Hematopoietic multipotent progenitor cell treated with erythropoietin and hydrocortisone succinate and interleukin-3 and kit ligand, for 17 days (in vitro differentiated cells): ENCODE measurements around the gene OGFR.

Experiments
- DNase-seq: peaks from one replicate; pipeline ENCODE4 v3.0.0-alpha.2; 2015; ENCODE audit warnings: low spot score

OGFR gene

GRCh38 chr20:62769346-62770071 lies 35.1 kb upstream of the OGFR start:
- no peak for DNase-seq

- DNase-seq, result no peak
Observed at GRCh38 chr20:62770111-62770910, 34.3 kb upstream of the OGFR start.

GRCh38 chr20:62770916-62771315 lies 33.7 kb upstream of the OGFR start:
- DNase-seq, result no peak

GRCh38 chr20:62771396-62772102 lies 33.1 kb upstream of the OGFR start:
- DNase-seq, result no peak

- DNase-seq, result no peak
Observed at GRCh38 chr20:62772103-62772611, 32.5 kb upstream of the OGFR start.

GRCh38 chr20:62772619-62772989 lies 32.0 kb upstream of the OGFR start:
- DNase-seq, result no peak

- DNase-seq, result no peak
Observed at GRCh38 chr20:62772990-62773844, 31.4 kb upstream of the OGFR start.

GRCh38 chr20:62773845-62774714 lies 30.6 kb upstream of the OGFR start:
- no peak for DNase-seq

GRCh38 chr20:62774762-62775161 lies 29.9 kb upstream of the OGFR start:
- DNase-seq, result no peak

GRCh38 chr20:62775206-62775605 lies 29.4 kb upstream of the OGFR start:
- no peak for DNase-seq

- no peak for DNase-seq
Observed at GRCh38 chr20:62776035-62776691, 28.5 kb upstream of the OGFR start.

GRCh38 chr20:62776692-62777527 lies 27.7 kb upstream of the OGFR start:
- no peak for DNase-seq

GRCh38 chr20:62777528-62777830 lies 27.2 kb upstream of the OGFR start:
- no peak for DNase-seq

- no peak for DNase-seq
Observed at GRCh38 chr20:62778058-62778457, 26.6 kb upstream of the OGFR start.

GRCh38 chr20:62778601-62779416 lies 25.8 kb upstream of the OGFR start:
- no peak for DNase-seq

GRCh38 chr20:62779417-62779685 lies 25.3 kb upstream of the OGFR start:
- no peak for DNase-seq

- no peak for DNase-seq
Observed at GRCh38 chr20:62780204-62780603, 24.4 kb upstream of the OGFR start.

- DNase-seq, result no peak
Observed at GRCh38 chr20:62780696-62781095, 23.9 kb upstream of the OGFR start.
